BJ (cell line): ENCODE measurements around the gene C1orf52. TPM values are rescaled to one million over a fixed set of nuclear protein-coding genes. Genes with fewer than 3 reads are reported as not detected.

Source experiments
- CTCF ChIA-PET: fragments of 350-600 bp; formaldehyde crosslinking; extraction: SDS; loops from one replicate; lab custom pipeline; 2021; ENCODE audit warnings: antibody characterized with exemption, inconsistent platforms; lab: Yijun Ruan, JAX
- POLR2A ChIA-PET: fragments of 300-600 bp; sonication (Branson Sonifier 250); formaldehyde crosslinking; extraction: SDS; loops from one replicate; lab custom pipeline; 2021; ENCODE audit warnings: antibody characterized with exemption; lab: Charles Lee
- DNase-seq: peaks from one replicate; pipeline ENCODE4 v3.0.0-alpha.2; 2011; ENCODE audit warnings: low read depth
- H3K27me3 ChIP-seq: 2 replicates; pipeline ENCODE4 v1.6.0; 2011; ENCODE audit warnings: low read length; ENCODE audit not compliant: control insufficient read depth, insufficient read depth
- H3K36me3 ChIP-seq: 2 replicates; pipeline ENCODE4 v1.5.1; 2011; ENCODE audit warnings: low read length; ENCODE audit not compliant: control insufficient read depth, insufficient read depth
- H3K4me3 ChIP-seq: 2 replicates; pipeline ENCODE4 v1.5.1; 2011; ENCODE audit warnings: low read depth, mild to moderate bottlenecking, control low read depth, low read length
- CTCF ChIP-seq: IDR thresholded peaks from 2 replicates; pipeline ENCODE4 v1.5.1; 2011; ENCODE audit warnings: low read depth, mild to moderate bottlenecking, control low read depth, inconsistent platforms, low read length, moderate library complexity; ENCODE audit not compliant: insufficient read depth
- polyA plus RNA-seq: library from polyadenylated mRNA; depleted of rRNA; stranded (reverse); fragments of >200 nt; gene quantifications from 2 replicates; pipeline ENCODE4 v1.2.3, GENCODE V29; 2011; rRNA removed
- small RNA-seq: library from RNA; depleted of rRNA; stranded (forward); fragments of <200 nt; gene quantifications from one replicate; pipeline ENCODE3, GENCODE V24; 2012; ENCODE audit warnings: low replicate concordance, low read depth; ENCODE audit not compliant: insufficient read length

Gene C1orf52
- polyA plus RNA-seq, 1 experiment = 29.6 TPM

DNA sequence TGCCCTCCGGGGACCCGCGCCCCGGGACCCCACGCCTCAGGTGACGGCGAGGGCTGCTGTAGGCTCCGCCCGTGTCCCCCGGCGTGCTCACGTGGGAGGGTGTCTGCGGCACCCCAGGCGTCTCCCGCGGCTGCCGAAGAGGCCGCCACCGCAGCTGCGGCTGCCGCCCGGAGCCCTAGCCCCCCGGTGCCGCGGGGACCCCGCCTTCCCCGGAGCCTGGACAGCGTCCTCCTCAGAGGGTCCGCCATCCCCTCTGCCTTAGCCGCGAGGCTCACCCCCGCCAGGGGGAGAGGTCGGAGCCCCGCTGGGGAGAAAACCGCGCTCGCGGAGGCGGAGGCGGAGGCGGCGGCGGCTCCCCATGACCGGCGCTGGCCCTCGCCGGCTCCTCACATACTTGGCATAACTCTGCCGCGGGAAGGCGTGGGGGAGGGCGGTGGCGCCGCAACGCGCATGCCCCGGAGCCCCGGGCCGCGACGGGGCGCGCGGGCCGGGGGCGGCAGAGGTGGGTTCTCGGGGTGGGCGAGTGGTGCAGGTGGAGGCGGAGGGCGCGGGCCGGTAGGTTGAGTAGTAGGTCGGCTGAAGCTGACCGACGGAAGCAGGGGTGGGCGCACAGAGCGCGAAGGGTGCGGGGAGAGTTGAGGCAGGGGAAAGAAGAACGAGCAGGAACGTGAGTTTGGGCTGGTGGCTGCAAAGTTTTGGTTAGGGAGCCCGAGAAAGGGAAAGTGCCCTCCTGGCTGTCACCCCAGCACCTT lies 57.9 kb downstream of the C1orf52 start:
- H3K27me3 ChIP-seq = no peaks in the 10 kb centered on the region
- no peaks in the 10 kb centered on the region for H3K36me3 ChIP-seq
- TF ChIP-seq CTCF = no peak
- H3K4me3 ChIP-seq = peak overlapping the region; percentile 64
- no peak for DNase-seq
- CTCF ChIA-PET = interaction anchor here (1.3 to 2.0 kb wide), 2 partner anchors 43 to 92 kb away, joined by 6 to 7 read pairs; no protein-coding TSS in a partner anchor
- POLR2A ChIA-PET = no interaction called here

DNA sequence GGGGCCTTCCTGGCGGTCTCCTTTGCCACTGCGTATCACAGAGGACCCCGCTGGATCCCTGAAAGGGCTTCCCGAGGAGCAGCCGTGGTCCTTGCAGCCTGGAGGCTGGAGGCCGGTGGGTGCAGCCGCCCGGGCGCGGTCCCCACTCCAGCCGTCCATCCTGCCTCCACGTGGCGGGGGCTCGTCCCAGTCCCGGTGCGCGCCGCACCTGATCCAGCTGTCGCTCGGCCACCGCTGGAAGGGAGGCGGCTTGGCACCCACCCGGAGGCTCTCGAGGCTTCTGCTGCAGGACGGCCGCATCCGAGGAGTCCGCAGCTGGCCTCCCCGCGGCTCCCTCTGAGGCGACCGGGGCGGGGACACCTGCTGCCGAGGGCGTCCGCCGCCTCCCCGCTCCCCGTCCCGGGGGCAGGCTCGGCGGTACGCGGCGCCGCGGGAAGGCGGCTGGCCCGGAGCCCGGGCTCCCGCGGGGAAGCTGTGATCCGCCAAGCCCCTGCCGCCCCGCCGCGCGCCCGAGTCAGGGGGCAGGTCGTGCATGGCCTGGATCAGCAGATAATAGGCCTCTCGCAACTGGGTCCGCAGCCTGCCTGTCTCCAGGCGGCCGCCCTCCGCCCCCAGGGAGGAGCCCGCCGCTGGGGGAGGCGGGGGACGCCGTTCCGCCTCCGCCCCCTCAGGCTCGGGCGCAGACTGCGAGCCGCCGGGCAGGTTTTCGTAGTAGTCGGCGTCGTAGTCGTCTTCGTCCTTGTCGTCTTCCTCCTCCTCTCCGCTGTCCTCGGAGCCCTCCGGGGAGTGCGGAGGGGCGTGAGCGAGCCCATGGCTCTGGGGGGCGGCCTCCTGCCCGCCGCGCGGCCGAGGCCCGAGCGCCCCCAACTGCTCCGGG lies 58.8 kb downstream of the C1orf52 start, which contains the start of gene SYDE2:
Gene SYDE2, minus strand, starts transcription at position 554 of the 877 bp plus-strand sequence. Its CDS starts 20 bp downstream, at position 534.
- ChIA-PET CTCF (interaction anchor here (1.7 to 3.3 kb wide), 3 partner anchors 44 to 91 kb away, joined by 7 to 15 read pairs (median 13); partner anchors contain the start of gene C1orf52), POLR2A (interaction anchor here (0.6 kb wide), 2 partner anchors 34 to 51 kb away, joined by 3 to 5 read pairs; no protein-coding TSS in a partner anchor)
- DNase-seq = no peak

More for the DNA sequence above, 58.8 kb downstream of the C1orf52 start, which contains the start of gene SYDE2:
- Histone ChIP-seq H3K27me3 (no peaks in the 10 kb centered on the region), H3K36me3 (no peaks in the 10 kb centered on the region), H3K4me3 (peak within 1 kb of the TSS; percentile 64)
- TF ChIP-seq CTCF = no peak

Small RNA genes lying within 50 kb of the gene (small RNA-seq; reads per million reads assigned to genes)
- gene RF00019 = not detected

Other genes with a start within 250 kb of the C1orf52 start
- 0.20 and 0.27 TPM in 2 replicates for gene MCOLN3, start 211.2 kb downstream of the C1orf52 start, polyA plus RNA-seq
- 4.4 and 6.1 TPM in 2 replicates for gene SYDE2, start 58.6 kb downstream of the C1orf52 start, polyA plus RNA-seq
- 7.8 and 11.6 TPM in 2 replicates for gene BCL10, start 17.0 kb upstream of the C1orf52 start, polyA plus RNA-seq
- gene DDAH1, start 205.5 kb upstream of the C1orf52 start, polyA plus RNA-seq = 244 and 286 TPM in 2 replicates